ENCODE results near the gene BIK.

- TF ChIP-seq CTCF (conservative IDR thresholded peaks at IDR 0.05; ENCODE audit: low read depth in 2 of 2) = peak in 1 of 2 experiments; percentile 18; a peak in 1 of 4 replicates
- TF ChIP-seq EZH2 (IDR thresholded peaks at IDR 0.05; ENCODE audit: low read depth, unreplicated experiment) = no peak
- TF ChIP-seq EZH2phosphoT487 (IDR thresholded peaks at IDR 0.05; ENCODE audit: unreplicated experiment) = no peak
- no peak for TF ChIP-seq POLR2AphosphoS5 (IDR thresholded peaks at IDR 0.05; ENCODE audit: low read depth)
- TF ChIP-seq ZNF331 (CRISPR knock-in tag; IDR thresholded peaks at IDR 0.05; ENCODE audit: low read depth) = no peak
- TF ChIP-seq, protein P1, sequence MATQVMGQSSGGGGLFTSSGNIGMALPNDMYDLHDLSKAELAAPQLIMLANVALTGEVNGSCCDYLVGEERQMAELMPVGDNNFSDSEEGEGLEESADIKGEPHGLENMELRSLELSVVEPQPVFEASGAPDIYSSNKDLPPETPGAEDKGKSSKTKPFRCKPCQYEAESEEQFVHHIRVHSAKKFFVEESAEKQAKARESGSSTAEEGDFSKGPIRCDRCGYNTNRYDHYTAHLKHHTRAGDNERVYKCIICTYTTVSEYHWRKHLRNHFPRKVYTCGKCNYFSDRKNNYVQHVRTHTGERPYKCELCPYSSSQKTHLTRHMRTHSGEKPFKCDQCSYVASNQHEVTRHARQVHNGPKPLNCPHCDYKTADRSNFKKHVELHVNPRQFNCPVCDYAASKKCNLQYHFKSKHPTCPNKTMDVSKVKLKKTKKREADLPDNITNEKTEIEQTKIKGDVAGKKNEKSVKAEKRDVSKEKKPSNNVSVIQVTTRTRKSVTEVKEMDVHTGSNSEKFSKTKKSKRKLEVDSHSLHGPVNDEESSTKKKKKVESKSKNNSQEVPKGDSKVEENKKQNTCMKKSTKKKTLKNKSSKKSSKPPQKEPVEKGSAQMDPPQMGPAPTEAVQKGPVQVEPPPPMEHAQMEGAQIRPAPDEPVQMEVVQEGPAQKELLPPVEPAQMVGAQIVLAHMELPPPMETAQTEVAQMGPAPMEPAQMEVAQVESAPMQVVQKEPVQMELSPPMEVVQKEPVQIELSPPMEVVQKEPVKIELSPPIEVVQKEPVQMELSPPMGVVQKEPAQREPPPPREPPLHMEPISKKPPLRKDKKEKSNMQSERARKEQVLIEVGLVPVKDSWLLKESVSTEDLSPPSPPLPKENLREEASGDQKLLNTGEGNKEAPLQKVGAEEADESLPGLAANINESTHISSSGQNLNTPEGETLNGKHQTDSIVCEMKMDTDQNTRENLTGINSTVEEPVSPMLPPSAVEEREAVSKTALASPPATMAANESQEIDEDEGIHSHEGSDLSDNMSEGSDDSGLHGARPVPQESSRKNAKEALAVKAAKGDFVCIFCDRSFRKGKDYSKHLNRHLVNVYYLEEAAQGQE (IDR thresholded peaks at IDR 0.05; ENCODE audit: unreplicated experiment) = no peak
- TF ChIP-seq CREB1 (CRISPR knock-in tag; IDR thresholded peaks at IDR 0.05; ENCODE audit: low read depth) = no peak
Measured at GRCh38 chr22:43110444-43110926, at the start of gene BIK.
